ENCODE data around the gene UBA52.
A peak's percentile ranks its signal among the peaks of the same experiment; 100 is the strongest.
"Not testable (repeated sequence)": the region's sequence is repeated elsewhere in the genome, so short reads cannot be mapped to it uniquely, and the experiment has no call there.

The UBA52 gene

GRCh38 chr19:18557411-18558201 lies 14.1 kb upstream of the UBA52 start, which contains the start of gene KXD1:
Gene KXD1 (plus strand): TSS chr19:18557870. CDS start chr19:18562057, 4,187 bp downstream.
- peak; percentile 29 to 88 for DNase-seq

- no peak for DNase-seq
Observed at GRCh38 chr19:18558202-18558555, 13.5 kb upstream of the UBA52 start.

GRCh38 chr19:18558604-18559003 lies 13.1 kb upstream of the UBA52 start:
- no peak for DNase-seq

- DNase-seq, result no peak
Observed at GRCh38 chr19:18559685-18560084, 12.0 kb upstream of the UBA52 start.

- no peak for DNase-seq
Observed at GRCh38 chr19:18562086-18562485, 9.6 kb upstream of the UBA52 start.

- DNase-seq, result no peak
Observed at GRCh38 chr19:18566953-18567352, 4.7 kb upstream of the UBA52 start.

- DNase-seq, result no peak
Observed at GRCh38 chr19:18568367-18568766, 3.3 kb upstream of the UBA52 start.

- DNase-seq, result no peak
Observed at GRCh38 chr19:18574691-18575291, 3.1 kb downstream of the UBA52 start.

- no peak for DNase-seq
Observed at GRCh38 chr19:18576383-18576782, 4.7 kb downstream of the UBA52 start.

GRCh38 chr19:18577365-18577914 lies 5.8 kb downstream of the UBA52 start:
- DNase-seq, result no peak

- DNase-seq, result no peak
Observed at GRCh38 chr19:18580311-18580710, 8.7 kb downstream of the UBA52 start.

GRCh38 chr19:18586306-18586705 lies 14.6 kb downstream of the UBA52 start:
- no peak for DNase-seq

- no peak for DNase-seq
Observed at GRCh38 chr19:18587561-18587960, 15.9 kb downstream of the UBA52 start.

- DNase-seq, result no peak
Observed at GRCh38 chr19:18587962-18588610, 16.4 kb downstream of the UBA52 start.

- DNase-seq, result peak in 1 of 2 experiments; percentile 38
Observed at GRCh38 chr19:18588611-18589379, 17.1 kb downstream of the UBA52 start, which contains the start of gene REX1BD. Gene REX1BD (plus strand): TSS chr19:18588798. CDS start chr19:18588802, 4 bp downstream.

GRCh38 chr19:18589380-18590272 lies 18.0 kb downstream of the UBA52 start:
- no peak for DNase-seq

GRCh38 chr19:18590273-18591272 lies 18.9 kb downstream of the UBA52 start:
- DNase-seq, result no peak

GRCh38 chr19:18591735-18592385 lies 20.2 kb downstream of the UBA52 start:
- no peak for DNase-seq

GRCh38 chr19:18592732-18593131 lies 21.1 kb downstream of the UBA52 start:
- not testable (repeated sequence) for DNase-seq

Data from NCI-H187 (cell line).